A549 treated with Mapracorat at 1 μM for 4 hours (cell line): ENCODE data around the gene TXNDC5. TPM values are rescaled to one million over a fixed set of nuclear protein-coding genes. Genes with fewer than 3 reads are reported as not detected.

Source experiments
- total RNA-seq: library from RNA; stranded (reverse); fragments of 200-300 nt; extraction: Qiagen RNA extraction; gene quantifications from 5 replicates; pipeline ENCODE4 v1.2.3, GENCODE V29; 2022

Gene TXNDC5
- 117 to 149 TPM (median 140 TPM) in 5 replicates for total RNA-seq

GRCh38 chr6:7910654-7911344, at the start of gene TXNDC5:
TXNDC5 (minus strand) TSS chr6:7910788; CDS start chr6:7910776, 12 bp downstream.

Other genes starting within 250 kb of the TXNDC5 start
- 15.1 to 21.5 TPM (median 19.6 TPM) in 5 replicates for gene BMP6, start 184.7 kb downstream of the TXNDC5 start, total RNA-seq
- gene BLOC1S5, start 153.6 kb upstream of the TXNDC5 start, total RNA-seq, result 5.6 to 8.1 TPM (median 7.5 TPM) in 5 replicates
- gene EEF1E1, start 191.8 kb upstream of the TXNDC5 start, total RNA-seq, result 51.6 to 93.7 TPM (median 57.6 TPM) in 5 replicates